IMR-90 (cell line): Measurements from ENCODE around the gene ZG16. TPM values are rescaled to one million over a fixed set of nuclear protein-coding genes. Genes with fewer than 3 reads are reported as not detected.

Source experiments
- ATAC-seq: fragments of 200-7000 bp; cut with Tn5 transposase; 2 replicates; pipeline ENCODE4 v1.9.1; 2020; ENCODE audit warnings: low read depth, mild to moderate bottlenecking, moderate library complexity
- BruUV-seq: library from RNA; stranded (reverse); fragments of 400-500 nt; replicated peaks from 2 replicates; lab custom pipeline; 2021; lab: Mats Ljungman, UMichigan
- CTCF ChIA-PET: fragments of 300-600 bp; formaldehyde crosslinking; extraction: SDS; loops from one replicate; lab custom pipeline; 2021; ENCODE audit warnings: antibody characterized with exemption; lab: Yijun Ruan, JAX
- POLR2A ChIA-PET: fragments of 300-600 bp; sonication (Branson Sonifier 250); formaldehyde crosslinking; loops from one replicate; lab custom pipeline; 2022; ENCODE audit warnings: antibody characterized with exemption; ENCODE audit not compliant: unreplicated experiment; lab: Charles Lee
- DNase-seq: peaks from one replicate; pipeline ENCODE4 v3.0.0; 2013
- H2AFZ ChIP-seq: replicated peaks from 2 replicates; pipeline ENCODE3; 2013; ENCODE audit warnings: low read length, mild to moderate bottlenecking; ENCODE audit not compliant: poor library complexity
- H2AK5ac ChIP-seq: 2 replicates; pipeline ENCODE4 v1.6.1; 2013; ENCODE audit warnings: low read depth, low read length, inconsistent platforms
- H2AK9ac ChIP-seq: replicated peaks from 2 replicates; pipeline ENCODE3; 2013; ENCODE audit warnings: mild to moderate bottlenecking, low read depth, low read length, moderate library complexity; ENCODE audit not compliant: poor library complexity
- H2BK120ac ChIP-seq: 2 replicates; pipeline ENCODE4 v1.6.1; 2013; ENCODE audit warnings: low read depth, low read length, inconsistent platforms
- H2BK15ac ChIP-seq: 3 replicates; pipeline ENCODE4 v1.6.1; 2013; ENCODE audit warnings: low read depth, low read length, inconsistent platforms
- H2BK20ac ChIP-seq: 2 replicates; pipeline ENCODE4 v1.6.1; 2013; ENCODE audit warnings: low read depth, mild to moderate bottlenecking, inconsistent platforms, low read length, moderate library complexity
- H2BK5ac ChIP-seq: 2 replicates; pipeline ENCODE4 v1.6.1; 2013; ENCODE audit warnings: mild to moderate bottlenecking, low read depth, low read length, inconsistent platforms; ENCODE audit not compliant: poor library complexity, severe bottlenecking
- H3K14ac ChIP-seq: replicated peaks from 2 replicates; pipeline ENCODE4 v1.6.1; 2013; ENCODE audit warnings: low read depth, low read length, inconsistent platforms
- H3K18ac ChIP-seq: 2 replicates; pipeline ENCODE4 v1.6.1; 2013; ENCODE audit warnings: low read depth, low read length, control low read depth
- H3K23ac ChIP-seq: 2 replicates; pipeline ENCODE4 v1.6.1; 2013; ENCODE audit warnings: low read depth, low read length, inconsistent platforms
- H3K27ac ChIP-seq: 2 replicates; pipeline ENCODE4 v1.5.1; 2013; ENCODE audit warnings: mild to moderate bottlenecking, control low read depth, low read length; ENCODE audit not compliant: insufficient read depth
- H3K27me3 ChIP-seq: 2 replicates; pipeline ENCODE4 v1.6.1; 2013; ENCODE audit warnings: low read length; ENCODE audit not compliant: control insufficient read depth, insufficient read depth
- H3K36me3 ChIP-seq: 2 replicates; pipeline ENCODE4 v1.6.1; 2013; ENCODE audit warnings: low read length, mixed read lengths; ENCODE audit not compliant: control insufficient read depth, insufficient read depth
- H3K4ac ChIP-seq: 2 replicates; pipeline ENCODE4 v1.6.1; 2013; ENCODE audit warnings: low read depth, low read length, inconsistent platforms
- H3K4me1 ChIP-seq: 2 replicates; pipeline ENCODE4 v1.6.1; 2013; ENCODE audit warnings: low read length, mixed read lengths; ENCODE audit not compliant: control insufficient read depth, insufficient read depth
- H3K4me2 ChIP-seq: 2 replicates; pipeline ENCODE4 v1.6.1; 2013; ENCODE audit warnings: low read depth, mild to moderate bottlenecking, control low read depth, low read length, moderate library complexity
- H3K4me3 ChIP-seq: 2 replicates; pipeline ENCODE4 v1.5.1; 2013; ENCODE audit warnings: low read depth, mild to moderate bottlenecking, control low read depth, low read length, moderate library complexity; ENCODE audit not compliant: insufficient read depth
- H3K56ac ChIP-seq: 2 replicates; pipeline ENCODE4 v1.6.1; 2013; ENCODE audit warnings: low read length, inconsistent platforms; ENCODE audit not compliant: insufficient read depth; ENCODE audit errors: extremely low read depth
- H3K79me1 ChIP-seq, 2 experiments: 2 replicates each; pipeline ENCODE4 v1.6.1; 2013; ENCODE audit warnings: low read length in 2 of 2, inconsistent platforms in 1 of 2, low read depth in 1 of 2
- H3K9ac ChIP-seq: 2 replicates; pipeline ENCODE4 v1.6.1; 2013; ENCODE audit warnings: low read depth, low read length, control low read depth
- H3K9me1 ChIP-seq: 2 replicates; pipeline ENCODE4 v1.6.1; 2013; ENCODE audit warnings: low read length, inconsistent platforms; ENCODE audit not compliant: insufficient read depth
- H3K9me3 ChIP-seq: 2 replicates; pipeline ENCODE4 v1.6.1; 2013; ENCODE audit warnings: low read length; ENCODE audit not compliant: control insufficient read depth, insufficient read depth
- H4K20me1 ChIP-seq: 2 replicates; pipeline ENCODE4 v1.6.1; 2013; ENCODE audit warnings: low read length, inconsistent platforms; ENCODE audit not compliant: insufficient read depth
- H4K5ac ChIP-seq: 2 replicates; pipeline ENCODE4 v1.6.1; 2013; ENCODE audit warnings: mild to moderate bottlenecking, low read depth, low read length, control low read depth
- H4K8ac ChIP-seq, 2 experiments: 2 replicates each; pipeline ENCODE4 v1.6.1; 2013; ENCODE audit warnings: low read depth in 2 of 2, low read length in 2 of 2, control low read depth in 1 of 2, inconsistent platforms in 1 of 2
- H4K91ac ChIP-seq: 2 replicates; pipeline ENCODE4 v1.6.1; 2013; ENCODE audit warnings: low read depth, low read length, inconsistent platforms; ENCODE audit not compliant: insufficient read depth
- BHLHE40 ChIP-seq: fragments of 150-350 bp; IDR thresholded peaks from 2 replicates; pipeline ENCODE4 v1.6.1; 2016; ENCODE audit warnings: mild to moderate bottlenecking, low read depth, low read length
- CEBPB ChIP-seq: IDR thresholded peaks from 2 replicates; pipeline ENCODE4 v1.6.1; 2012; ENCODE audit warnings: low read depth, low read length, improper control_type of control experiment
- FOS ChIP-seq: fragments of 150-350 bp; IDR thresholded peaks from 2 replicates; pipeline ENCODE4 v1.6.1; 2016; ENCODE audit warnings: low read depth, low read length
- MAFK ChIP-seq: IDR thresholded peaks from 2 replicates; pipeline ENCODE4 v1.6.1; 2012; ENCODE audit warnings: low read depth, low read length, improper control_type of control experiment
- MAZ ChIP-seq: IDR thresholded peaks from 2 replicates; pipeline ENCODE4 v1.6.1; 2012; ENCODE audit warnings: low read depth, mild to moderate bottlenecking, low read length, improper control_type of control experiment, moderate library complexity, borderline replicate concordance
- NFE2L2 ChIP-seq: fragments of 150-350 bp; IDR thresholded peaks from 2 replicates; pipeline ENCODE4 v1.6.1; 2016; ENCODE audit warnings: low read depth, mild to moderate bottlenecking, low read length
- POLR2A ChIP-seq: IDR thresholded peaks from 2 replicates; pipeline ENCODE4 v1.6.1; 2012; ENCODE audit warnings: mild to moderate bottlenecking, low read depth, low read length
- RAD21 ChIP-seq: IDR thresholded peaks from 2 replicates; pipeline ENCODE4 v1.6.1; 2012; ENCODE audit warnings: low read length, improper control_type of control experiment
- SMC3 ChIP-seq: fragments of 150-350 bp; IDR thresholded peaks from 2 replicates; pipeline ENCODE4 v1.6.1; 2016; ENCODE audit warnings: low read depth, mild to moderate bottlenecking, antibody characterized with exemption, low read length, moderate library complexity
- USF2 ChIP-seq: fragments of 150-350 bp; IDR thresholded peaks from 2 replicates; pipeline ENCODE4 v1.6.1; 2017; ENCODE audit warnings: mild to moderate bottlenecking, antibody characterized with exemption, low read length, low read depth
- WGBS, 2 experiments: methylation state at CpG; one replicate each; pipeline versions ENCODE4 v1.1.5 to v1.1.7; 2013; ENCODE audit warnings: missing lambda C conversion rate in 2 of 2; ENCODE audit not compliant: insufficient read length in 1 of 2; ENCODE audit errors: extremely low coverage in 2 of 2; 5-methylcytosine and 5-hydroxymethylcytosine counted together
- dilution Hi-C: fragments of 300-500 bp; cut with HindIII; formaldehyde crosslinking; loops from one replicate; pipeline ENCODE4 v1.14.3; 2018; ENCODE audit warnings: low sequenced_read_pairs; ENCODE audit not compliant: unreplicated experiment
- in situ Hi-C: fragments of 300-500 bp; cut with MboI; formaldehyde crosslinking; loops from 3 replicates; pipeline ENCODE4 v1.14.3; 2019; ENCODE audit warnings: low sequenced_read_pairs, inconsistent platforms, mixed read lengths
- intact Hi-C: fragments of 100-400 bp; cut with micrococcal nuclease; formaldehyde crosslinking; loops from 2 replicates; pipeline ENCODE4 v1.10.0; 2022
- polyA plus RNA-seq, 3 experiments: library from polyadenylated mRNA; depleted of rRNA; stranded (reverse); fragments of >200 nt; gene quantifications; 2 replicates each; pipeline ENCODE4 v1.2.3, GENCODE V29; 2012; ENCODE audit warnings: low replicate concordance in 1 of 3
- total RNA-seq: library from RNA; depleted of rRNA; stranded (reverse); fragments of >200 nt; gene quantifications from 2 replicates; pipeline ENCODE4 v1.2.3, GENCODE V29; 2012

Gene ZG16
- total and polyA plus RNA-seq, 2 of the 4 experiments (the other 2 are of a cell fraction): not detected

GRCh38 chr16:29809031-29809747, 31.1 kb downstream of the ZG16 start:
- 0 out of 2 replicates have a peak overlapping the region, but pooled peaks have one; percentile 0 for H3K27ac ChIP-seq
- peak overlapping the region; percentile 96; the same call in 1 of the 2 replicates for H3K4me2 ChIP-seq
- H3K36me3 ChIP-seq: peaks cover 12% of the 10 kb centered on the region
- H3K9me3 ChIP-seq: no peaks in the 10 kb centered on the region
- peaks cover 30% of the 10 kb centered on the region for H4K20me1 ChIP-seq
- BruUV-seq: no TSS peak
- intact Hi-C loops (no loop called here), in situ Hi-C loops (no loop called here), dilution Hi-C loops (no loop called here)
- no peak overlapping the region; a peak in 2 of 4 replicates for H4K8ac ChIP-seq
- H3K9me1 ChIP-seq: peaks cover 8% of the 10 kb centered on the region; the same call in 1 of the 2 replicates
- H3K56ac ChIP-seq: no peak overlapping the region
- DNase-seq (no peak), ATAC-seq (no peak)
- peaks cover 8 to 43% of the 10 kb centered on the region in 2 experiments; a peak in 3 of 4 replicates for H3K79me1 ChIP-seq
- H2AK5ac ChIP-seq: peak overlapping the region; percentile 61; the same call in 1 of the 2 replicates
- no peak for TF ChIP-seq NFE2L2
- TF ChIP-seq SMC3: no peak
- no peak for TF ChIP-seq CEBPB
- TF ChIP-seq POLR2A: no peak
- no peak for TF ChIP-seq BHLHE40
- TF ChIP-seq FOS: no peak
- TF ChIP-seq MAZ: no peak
- no peak for TF ChIP-seq USF2
- TF ChIP-seq RAD21: no peak
- no peak for TF ChIP-seq MAFK
- CTCF ChIA-PET: interaction anchor here (2.4 kb wide), 1 partner anchor 39 kb away, joined by 10 read pairs; no protein-coding TSS in a partner anchor
- no peak overlapping the region for H2BK15ac ChIP-seq
- no peak overlapping the region for H2BK120ac ChIP-seq
- no peak overlapping the region for H2BK20ac ChIP-seq
- WGBS, 2 experiments: 84% methylated on average over 17 of the region's 31 CpGs; no CpG with 5 or more reads in 1 of the 2 experiments
- POLR2A ChIA-PET: no interaction called here
- H3K9ac ChIP-seq: peak overlapping the region; percentile 85; the same call in 1 of the 2 replicates
- H3K27me3 ChIP-seq: no peaks in the 10 kb centered on the region
- 0 out of 2 replicates have a peak overlapping the region, but pooled peaks have one; percentile 39 for H3K14ac ChIP-seq
- peak overlapping the region; percentile 48; the same call in 1 of the 2 replicates for H3K23ac ChIP-seq
- peak overlapping the region; percentile 39 for H3K4ac ChIP-seq
- no peak overlapping the region for H3K4me3 ChIP-seq
- H2AFZ ChIP-seq: no peak overlapping the region
- H2AK9ac ChIP-seq: no peak overlapping the region
- no peak overlapping the region for H4K91ac ChIP-seq
- no peak overlapping the region for H4K5ac ChIP-seq
- H3K18ac ChIP-seq: no peak overlapping the region
- peak overlapping the region; percentile 82 for H2BK5ac ChIP-seq
- peaks cover 23% of the 10 kb centered on the region for H3K4me1 ChIP-seq
